NCI-H1092 treated with DMSO at 0.1 percent for 48 hours (cell line): ENCODE measurements around the gene DST.

ENCODE experiments used
- DNase-seq: peaks from one replicate; lab custom pipeline; 2025; lab: John Stamatoyannopoulos, UW

Gene DST

GRCh38 chr6:56433119-56433518 lies 209.6 kb downstream of the DST start:
- DNase-seq = no peak

- DNase-seq = no peak
Observed at GRCh38 chr6:56432194-56432593, 210.5 kb downstream of the DST start.

- no peak for DNase-seq
Observed at GRCh38 chr6:56430629-56431600, 211.8 kb downstream of the DST start.

GRCh38 chr6:56424542-56425083 lies 218.1 kb downstream of the DST start:
- DNase-seq = peak; percentile 67

GRCh38 chr6:56424064-56424463 lies 218.6 kb downstream of the DST start:
- DNase-seq = peak; percentile 37

- no peak for DNase-seq
Observed at GRCh38 chr6:56420296-56420695, 222.4 kb downstream of the DST start.

GRCh38 chr6:56419191-56419590 lies 223.5 kb downstream of the DST start:
- no peak for DNase-seq

GRCh38 chr6:56417823-56418222 lies 224.9 kb downstream of the DST start:
- no peak for DNase-seq

GRCh38 chr6:56416247-56416646 lies 226.4 kb downstream of the DST start:
- no peak for DNase-seq

- no peak for DNase-seq
Observed at GRCh38 chr6:56408976-56409375, 233.7 kb downstream of the DST start.
